Hematopoietic multipotent progenitor cell treated with erythropoietin and hydrocortisone succinate and interleukin-3 and kit ligand, for 4 days (in vitro differentiated cells): ENCODE measurements around the gene RPL41.

Experiments used
- DNase-seq: peaks from one replicate; pipeline ENCODE4 v3.0.0-alpha.2; 2015

The RPL41 gene

DNA sequence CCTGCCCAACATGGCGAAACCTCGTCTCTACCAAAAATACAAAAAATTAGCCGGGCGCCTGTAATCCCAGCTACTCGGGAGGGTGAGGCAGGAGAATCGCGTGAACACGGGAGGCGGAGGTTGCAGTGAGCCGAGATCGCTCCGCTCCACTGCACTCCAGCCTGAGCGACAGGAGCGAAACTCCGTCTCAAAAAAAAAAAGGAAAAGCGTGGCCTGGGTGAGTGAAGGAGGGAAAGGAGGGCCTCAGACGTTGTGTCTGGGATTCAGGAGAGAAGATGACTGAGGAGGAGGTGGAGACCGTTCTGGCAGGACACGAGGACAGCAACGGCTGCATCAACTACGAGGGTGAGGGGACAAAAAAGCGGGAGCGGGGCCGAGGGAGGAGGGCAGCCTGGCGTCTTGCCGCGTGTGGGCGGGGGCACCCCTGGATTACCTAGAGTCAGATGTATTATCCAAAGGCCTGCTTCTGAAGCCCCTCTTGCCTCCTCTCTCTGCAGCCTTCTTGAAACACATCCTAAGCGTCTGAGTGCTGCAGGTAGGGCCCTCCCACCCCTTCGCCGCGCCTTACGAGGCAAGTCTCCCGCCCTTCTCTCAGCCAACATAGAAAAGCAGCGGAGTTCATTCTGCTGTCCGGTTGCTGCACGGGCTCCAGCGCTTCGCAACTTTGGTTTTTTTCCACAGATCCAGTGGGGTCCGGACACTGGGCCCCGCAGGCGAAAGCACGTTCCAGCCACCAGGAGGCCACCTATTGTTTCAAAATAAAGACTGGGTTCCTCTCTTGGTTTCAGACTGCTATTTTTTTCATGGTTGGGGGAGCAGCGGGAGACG lies 41.0 kb downstream of the RPL41 start:
- DNase-seq: peak; percentile 87

DNA sequence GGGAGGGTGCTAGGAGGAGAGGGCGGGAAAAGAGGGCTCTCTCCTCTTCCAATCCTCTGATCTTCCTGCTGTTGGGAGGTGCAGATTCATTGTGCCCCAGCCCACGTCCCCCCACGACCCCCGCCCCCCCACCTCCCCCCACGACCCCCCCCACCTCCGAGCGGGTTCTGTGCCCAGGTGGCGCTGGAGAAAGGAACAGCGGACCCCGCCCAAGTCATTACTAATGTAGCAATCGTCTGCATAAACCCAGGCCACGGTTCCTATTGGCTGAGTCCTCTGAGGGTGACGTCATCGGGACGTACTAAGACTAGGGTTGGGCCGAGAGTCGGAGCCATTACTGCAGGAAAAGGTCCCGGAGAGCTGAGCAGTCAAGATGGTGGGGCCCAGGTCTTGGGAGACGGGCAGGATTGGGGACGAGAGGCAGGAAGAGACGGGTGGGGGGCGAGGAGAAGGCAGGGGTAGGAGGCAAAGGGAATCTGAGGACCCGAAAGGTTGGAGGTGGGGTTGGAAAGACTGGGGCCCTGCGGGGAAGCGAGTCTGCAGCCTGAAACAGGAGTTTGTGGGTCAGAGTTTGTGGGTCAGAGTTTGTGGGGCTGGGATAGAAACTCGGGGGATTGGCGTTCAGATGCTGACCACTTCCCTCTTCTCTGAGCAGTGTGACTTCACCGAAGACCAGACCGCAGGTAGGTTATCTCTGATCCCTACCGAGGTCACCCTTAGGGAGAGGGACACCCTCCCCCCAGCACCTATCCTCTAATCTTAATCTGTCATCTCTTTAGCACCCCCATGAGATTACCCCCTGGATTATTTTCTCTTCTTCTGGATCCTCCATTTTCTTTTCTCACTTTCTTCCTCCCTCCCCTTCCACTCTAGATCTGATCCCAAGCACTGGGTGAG lies 41.8 kb downstream of the RPL41 start, which contains the start of gene MYL6:
Gene MYL6, plus strand, starts transcription at position 331 of the 897 bp plus-strand sequence. Its CDS starts 43 bp downstream, at position 374.
- peak; percentile 99 for DNase-seq

- DNase-seq: peak; percentile 78
These were observed 42.6 kb downstream of the RPL41 start for GRCh38 chr12:56158926-56159461.

GRCh38 chr12:56159482-56160192 lies 43.2 kb downstream of the RPL41 start:
- DNase-seq: no peak

- peak; percentile 49 for DNase-seq
These were observed 43.8 kb downstream of the RPL41 start for GRCh38 chr12:56160193-56160763.

- no peak for DNase-seq
These were observed 44.7 kb downstream of the RPL41 start for GRCh38 chr12:56160894-56161689.

GRCh38 chr12:56161690-56162351 lies 45.4 kb downstream of the RPL41 start:
- no peak for DNase-seq

GRCh38 chr12:56162468-56163290 lies 46.2 kb downstream of the RPL41 start:
- no peak for DNase-seq

DNA sequence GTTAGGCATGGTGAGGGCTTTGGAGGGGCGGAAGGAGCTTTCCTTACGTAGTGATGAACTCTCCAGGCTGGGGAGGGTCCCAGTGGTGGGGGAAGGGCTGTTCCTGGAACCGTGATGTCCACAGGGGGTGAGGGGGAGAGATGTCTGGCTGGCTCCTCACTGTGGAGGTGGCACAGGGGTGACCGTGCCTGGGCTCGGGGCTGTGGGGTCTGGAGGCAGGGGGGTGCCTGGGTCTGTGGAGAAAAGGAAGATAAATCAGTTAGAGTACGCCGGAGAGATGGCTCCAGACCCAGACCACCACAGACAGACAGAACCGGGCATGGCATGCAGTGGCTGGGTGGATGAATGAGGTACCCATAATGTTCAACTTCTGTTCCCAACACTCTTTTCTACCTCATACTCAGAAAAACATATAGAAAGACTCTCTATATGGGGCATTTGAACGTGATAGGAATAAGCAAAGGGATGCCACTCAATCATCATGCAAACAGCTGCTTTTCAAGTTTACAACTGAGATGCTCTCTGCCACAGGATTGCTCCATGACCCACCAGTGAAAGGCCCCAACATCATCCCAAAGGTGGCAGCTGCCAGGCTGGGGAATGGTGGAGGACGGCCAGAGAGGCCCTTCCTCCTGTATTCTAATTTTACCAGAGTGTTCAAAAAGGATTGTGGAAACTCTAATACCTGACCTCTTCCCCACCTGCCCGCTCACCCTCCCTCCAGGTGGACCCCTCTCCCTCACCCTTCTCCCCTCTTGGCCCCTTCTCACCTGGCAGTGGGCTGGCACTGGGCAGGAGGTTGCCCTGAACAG lies 47.3 kb downstream of the RPL41 start:
- no peak for DNase-seq

- no peak for DNase-seq
These were observed 47.9 kb downstream of the RPL41 start for GRCh38 chr12:56164345-56164729.

DNA sequence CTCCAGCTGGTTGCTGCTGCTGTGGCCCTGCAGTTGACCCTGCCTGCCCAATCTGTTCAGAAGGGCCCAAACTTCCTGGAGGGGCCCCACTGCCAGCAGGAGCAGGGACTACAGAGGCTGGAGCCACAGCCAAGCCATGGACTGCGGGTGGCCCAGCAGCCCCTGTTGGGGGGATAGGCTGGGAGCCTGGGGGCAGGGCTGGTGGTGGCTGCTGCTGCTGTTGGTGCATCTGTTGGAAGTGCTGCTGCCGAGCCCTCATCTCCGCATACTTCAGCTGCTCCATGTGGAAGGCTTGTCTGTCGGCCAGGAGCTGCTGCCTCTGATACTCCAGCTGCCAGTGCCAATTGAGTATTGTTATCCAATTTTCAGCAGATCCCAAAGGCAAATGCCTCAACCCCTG lies 48.9 kb downstream of the RPL41 start:
- DNase-seq: no peak
